HepG2 (cell line): Measurements from ENCODE around the gene RGP1. TPM values are rescaled to one million over a fixed set of nuclear protein-coding genes. Genes with fewer than 3 reads are reported as not detected.

ENCODE experiments used
- FOSL1 ChIP-seq: sonication (generic); formaldehyde crosslinking; IDR thresholded peaks from 2 replicates; pipeline ENCODE4 v1.9.0; 2021; ENCODE audit warnings: missing genetic modification reagents, borderline replicate concordance
- GFI1 ChIP-seq: sonication (generic); formaldehyde crosslinking; IDR thresholded peaks from 2 replicates; pipeline ENCODE4 v1.5.0; 2020; ENCODE audit warnings: missing genetic modification reagents, mild to moderate bottlenecking, borderline replicate concordance
- HOXA3 ChIP-seq: sonication (generic); formaldehyde crosslinking; IDR thresholded peaks from 2 replicates; pipeline ENCODE4 v1.5.0; 2020; ENCODE audit warnings: missing genetic modification reagents
- KDM5B ChIP-seq: sonication (generic); formaldehyde crosslinking; IDR thresholded peaks from 2 replicates; pipeline ENCODE4 v1.4.0; 2020; ENCODE audit warnings: missing genetic modification reagents, mild to moderate bottlenecking, borderline replicate concordance
- MTF1 ChIP-seq: sonication (generic); formaldehyde crosslinking; IDR thresholded peaks from 2 replicates; pipeline ENCODE4 v1.5.0; 2020; ENCODE audit warnings: missing genetic modification reagents
- NCOA5 ChIP-seq: sonication (generic); formaldehyde crosslinking; IDR thresholded peaks from 2 replicates; pipeline ENCODE4 v1.4.0; 2020; ENCODE audit warnings: missing genetic modification reagents
- NFRKB ChIP-seq: fragments of 450-650 bp; IDR thresholded peaks from 2 replicates; pipeline ENCODE4 v1.6.1; 2017
- PHF20 ChIP-seq: sonication (generic); formaldehyde crosslinking; IDR thresholded peaks from 2 replicates; pipeline ENCODE4 v1.5.0; 2020; ENCODE audit warnings: mild to moderate bottlenecking, missing genetic modification reagents
- PTBP1 ChIP-seq: fragments of 200-400 bp; formaldehyde crosslinking; IDR thresholded peaks from 2 replicates; pipeline ENCODE4 v1.6.1; 2018; ENCODE audit warnings: low read length, low read depth; ENCODE audit not compliant: poor library complexity, severe bottlenecking
- REL ChIP-seq: sonication (generic); formaldehyde crosslinking; conservative IDR thresholded peaks from 2 replicates; pipeline ENCODE4 v1.8.0; 2022; ENCODE audit warnings: mild to moderate bottlenecking, missing genetic modification reagents, moderate library complexity
- RFXAP ChIP-seq: sonication (generic); formaldehyde crosslinking; IDR thresholded peaks from 2 replicates; pipeline ENCODE4 v1.4.0; 2020; ENCODE audit warnings: missing genetic modification reagents, borderline replicate concordance
- RORA ChIP-seq: sonication (generic); formaldehyde crosslinking; IDR thresholded peaks from 2 replicates; pipeline ENCODE4 v1.5.0; 2020; ENCODE audit warnings: mild to moderate bottlenecking, missing genetic modification reagents, moderate library complexity
- SMARCC2 ChIP-seq: fragments of 450-650 bp; IDR thresholded peaks from 2 replicates; pipeline ENCODE4 v1.6.1; 2017; ENCODE audit warnings: antibody characterized with exemption, mild to moderate bottlenecking
- ZFP36 ChIP-seq: fragments of 150-350 bp; IDR thresholded peaks from 2 replicates; pipeline ENCODE4 v1.6.1; 2018; ENCODE audit warnings: borderline replicate concordance, low read length, low read depth; ENCODE audit not compliant: partially characterized antibody
- ZFP36L1 ChIP-seq: sonication (generic); formaldehyde crosslinking; IDR thresholded peaks from 2 replicates; pipeline ENCODE4 v1.8.0; 2022; ENCODE audit warnings: mild to moderate bottlenecking, missing genetic modification reagents, moderate library complexity
- ZNF251 ChIP-seq: sonication (generic); formaldehyde crosslinking; IDR thresholded peaks from 2 replicates; pipeline ENCODE4 v1.9.0; 2021; ENCODE audit warnings: mild to moderate bottlenecking, missing genetic modification reagents
- ZNF274 ChIP-seq: sonication (generic); formaldehyde crosslinking; IDR thresholded peaks from 2 replicates; pipeline ENCODE4 v1.5.1; 2020; ENCODE audit warnings: mild to moderate bottlenecking, missing genetic modification reagents
- ZNF430 ChIP-seq: sonication (generic); formaldehyde crosslinking; IDR thresholded peaks from 2 replicates; pipeline ENCODE4 v1.9.0; 2021; ENCODE audit warnings: mild to moderate bottlenecking, missing genetic modification reagents
- ZNF451 ChIP-seq: sonication (generic); formaldehyde crosslinking; IDR thresholded peaks from 2 replicates; pipeline ENCODE4 v1.5.0; 2020; ENCODE audit warnings: mild to moderate bottlenecking, missing genetic modification reagents
- ZNF619 ChIP-seq: sonication (generic); formaldehyde crosslinking; IDR thresholded peaks from 2 replicates; pipeline ENCODE4 v1.4.0; 2020; ENCODE audit warnings: mild to moderate bottlenecking, missing genetic modification reagents
- ZNF660 ChIP-seq: sonication (generic); formaldehyde crosslinking; IDR thresholded peaks from 2 replicates; pipeline ENCODE4 v1.5.1; 2020; ENCODE audit warnings: mild to moderate bottlenecking, low read depth, missing genetic modification reagents, borderline replicate concordance
- ZNF775 ChIP-seq: sonication (generic); formaldehyde crosslinking; IDR thresholded peaks from 2 replicates; pipeline ENCODE4 v1.4.0; 2020; ENCODE audit warnings: missing genetic modification reagents, mild to moderate bottlenecking, moderate library complexity, borderline replicate concordance
- ZNF792 ChIP-seq: IDR thresholded peaks from 2 replicates; pipeline ENCODE4 v1.6.1; 2016
- polyA plus RNA-seq, 8 experiments: library from polyadenylated mRNA; depleted of rRNA in 3 of 8; stranded (reverse) in 7 of 8; unstranded in 1 of 8; fragments of >200 nt; fragmentation: Illumina TruSeq in 4 of 8; extraction: Trizol in 4 of 8; gene quantifications; 2 replicates each; pipeline versions ENCODE4 v1.2.1 to v1.2.3, GENCODE V29; 2011 to 2016; ENCODE audit warnings: low read depth in 4 of 8, missing spikeins in 1 of 8, mixed read lengths in 1 of 8; ENCODE audit not compliant: insufficient read depth in 1 of 8
- total RNA-seq, 5 experiments: library from RNA; depleted of rRNA; stranded (reverse); fragments of >200 nt; fragmentation: Illumina TruSeq; extraction: Trizol; gene quantifications; 2 replicates each; pipeline ENCODE4 v1.2.3, GENCODE V29; 2016; ENCODE audit warnings: low read depth in 1 of 5
- TF ChIP-seq, protein P1 (sequence below): sonication (generic); formaldehyde crosslinking; IDR thresholded peaks from 2 replicates; pipeline ENCODE4 v1.4.0; 2020; ENCODE audit warnings: missing genetic modification reagents
- TF ChIP-seq, protein P2 (sequence below): sonication (generic); formaldehyde crosslinking; IDR thresholded peaks from 2 replicates; pipeline ENCODE4 v1.4.0; 2020; ENCODE audit warnings: mild to moderate bottlenecking, missing genetic modification reagents
- TF ChIP-seq, protein P3 (sequence below): sonication (generic); formaldehyde crosslinking; IDR thresholded peaks from 2 replicates; pipeline ENCODE4 v1.5.0; 2020; ENCODE audit warnings: missing genetic modification reagents, mild to moderate bottlenecking, borderline replicate concordance
- TF ChIP-seq, protein P4 (sequence below): sonication (generic); formaldehyde crosslinking; IDR thresholded peaks from 2 replicates; pipeline ENCODE4 v1.4.0; 2020; ENCODE audit warnings: missing genetic modification reagents

RGP1 gene
- total and polyA plus RNA-seq, 2 of the 13 experiments (the other 11 are each of a cell fraction or from before 2014, with no cell fraction given) = 12.7 to 21.0 TPM

DNA sequence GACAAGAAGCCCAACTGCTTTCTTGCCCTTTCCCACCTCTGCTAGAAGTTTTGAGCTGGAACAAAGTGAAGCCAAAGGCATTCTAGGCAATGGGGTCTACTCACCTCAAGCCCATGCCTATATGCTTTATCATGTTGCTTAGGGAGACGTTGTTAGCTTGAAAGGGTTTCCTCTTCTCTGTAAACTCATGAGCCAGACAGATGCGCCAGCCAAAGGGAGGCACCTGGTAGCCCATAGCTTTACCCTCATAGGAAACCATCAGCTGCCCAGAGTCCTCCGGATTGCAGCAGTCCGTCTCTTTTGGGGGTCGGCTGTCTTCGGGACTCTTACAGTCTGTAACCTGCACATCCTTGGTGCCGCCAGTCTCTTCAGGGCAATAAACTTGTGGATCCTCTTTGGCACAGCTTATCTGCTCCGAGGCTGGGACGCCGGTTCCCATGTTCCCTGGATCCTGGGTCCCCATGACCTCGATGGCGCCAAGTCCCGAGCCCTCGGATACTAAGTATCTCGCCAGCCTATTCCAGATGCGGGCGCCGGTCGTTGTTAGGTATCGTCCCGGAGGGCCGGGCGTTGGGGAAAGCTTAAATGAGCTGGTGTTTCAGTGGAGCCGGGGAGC, 737 bp upstream of the RGP1 start (continued):
- TF ChIP-seq SMARCC2 (no peak), ZNF251 (no peak), ZNF619 (CRISPR knock-in tag) (0 out of 2 replicates have a peak, but pooled peaks have one; percentile 30), ZNF451 (CRISPR knock-in tag) (no peak), ZFP36L1 (CRISPR knock-in tag) (no peak), RFXAP (CRISPR knock-in tag) (no peak), ZNF775 (CRISPR knock-in tag) (no peak), ZNF660 (CRISPR knock-in tag) (no peak), ZFP36 (no peak), PTBP1 (no peak), NCOA5 (CRISPR knock-in tag) (no peak), FOSL1 (CRISPR knock-in tag) (no peak), REL (no peak), ZNF430 (no peak), HOXA3 (no peak), PHF20 (CRISPR knock-in tag) (no peak), NFRKB (no peak), ZNF792 (no peak), KDM5B (peak; percentile 17; the same call in 1 of the 2 replicates), MTF1 (0 out of 2 replicates have a peak, but pooled peaks have one; percentile 43), ZNF274 (CRISPR knock-in tag) (no peak), RORA (CRISPR knock-in tag) (no peak), GFI1 (CRISPR knock-in tag) (no peak)
- TF ChIP-seq, protein P1, sequence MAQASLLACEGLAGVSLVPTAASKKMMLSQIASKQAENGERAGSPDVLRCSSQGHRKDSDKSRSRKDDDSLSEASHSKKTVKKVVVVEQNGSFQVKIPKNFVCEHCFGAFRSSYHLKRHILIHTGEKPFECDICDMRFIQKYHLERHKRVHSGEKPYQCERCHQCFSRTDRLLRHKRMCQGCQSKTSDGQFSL (CRISPR knock-in tag) = no peak
- TF ChIP-seq, protein P2, sequence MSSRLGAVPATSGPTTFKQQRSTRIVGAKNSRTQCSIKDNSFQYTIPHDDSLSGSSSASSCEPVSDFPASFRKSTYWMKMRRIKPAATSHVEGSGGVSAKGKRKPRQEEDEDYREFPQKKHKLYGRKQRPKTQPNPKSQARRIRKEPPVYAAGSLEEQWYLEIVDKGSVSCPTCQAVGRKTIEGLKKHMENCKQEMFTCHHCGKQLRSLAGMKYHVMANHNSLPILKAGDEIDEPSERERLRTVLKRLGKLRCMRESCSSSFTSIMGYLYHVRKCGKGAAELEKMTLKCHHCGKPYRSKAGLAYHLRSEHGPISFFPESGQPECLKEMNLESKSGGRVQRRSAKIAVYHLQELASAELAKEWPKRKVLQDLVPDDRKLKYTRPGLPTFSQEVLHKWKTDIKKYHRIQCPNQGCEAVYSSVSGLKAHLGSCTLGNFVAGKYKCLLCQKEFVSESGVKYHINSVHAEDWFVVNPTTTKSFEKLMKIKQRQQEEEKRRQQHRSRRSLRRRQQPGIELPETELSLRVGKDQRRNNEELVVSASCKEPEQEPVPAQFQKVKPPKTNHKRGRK (CRISPR knock-in tag) = no peak
- TF ChIP-seq, protein P3, sequence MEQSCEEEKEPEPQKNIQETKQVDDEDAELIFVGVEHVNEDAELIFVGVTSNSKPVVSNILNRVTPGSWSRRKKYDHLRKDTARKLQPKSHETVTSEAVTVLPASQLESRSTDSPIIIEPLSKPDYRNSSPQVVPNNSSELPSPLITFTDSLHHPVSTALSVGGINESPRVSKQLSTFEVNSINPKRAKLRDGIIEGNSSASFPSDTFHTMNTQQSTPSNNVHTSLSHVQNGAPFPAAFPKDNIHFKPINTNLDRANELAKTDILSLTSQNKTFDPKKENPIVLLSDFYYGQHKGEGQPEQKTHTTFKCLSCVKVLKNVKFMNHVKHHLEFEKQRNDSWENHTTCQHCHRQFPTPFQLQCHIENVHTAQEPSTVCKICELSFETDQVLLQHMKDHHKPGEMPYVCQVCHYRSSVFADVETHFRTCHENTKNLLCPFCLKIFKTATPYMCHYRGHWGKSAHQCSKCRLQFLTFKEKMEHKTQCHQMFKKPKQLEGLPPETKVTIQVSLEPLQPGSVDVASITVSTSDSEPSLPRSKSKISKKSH (CRISPR knock-in tag) = no peak
- TF ChIP-seq, protein P4, sequence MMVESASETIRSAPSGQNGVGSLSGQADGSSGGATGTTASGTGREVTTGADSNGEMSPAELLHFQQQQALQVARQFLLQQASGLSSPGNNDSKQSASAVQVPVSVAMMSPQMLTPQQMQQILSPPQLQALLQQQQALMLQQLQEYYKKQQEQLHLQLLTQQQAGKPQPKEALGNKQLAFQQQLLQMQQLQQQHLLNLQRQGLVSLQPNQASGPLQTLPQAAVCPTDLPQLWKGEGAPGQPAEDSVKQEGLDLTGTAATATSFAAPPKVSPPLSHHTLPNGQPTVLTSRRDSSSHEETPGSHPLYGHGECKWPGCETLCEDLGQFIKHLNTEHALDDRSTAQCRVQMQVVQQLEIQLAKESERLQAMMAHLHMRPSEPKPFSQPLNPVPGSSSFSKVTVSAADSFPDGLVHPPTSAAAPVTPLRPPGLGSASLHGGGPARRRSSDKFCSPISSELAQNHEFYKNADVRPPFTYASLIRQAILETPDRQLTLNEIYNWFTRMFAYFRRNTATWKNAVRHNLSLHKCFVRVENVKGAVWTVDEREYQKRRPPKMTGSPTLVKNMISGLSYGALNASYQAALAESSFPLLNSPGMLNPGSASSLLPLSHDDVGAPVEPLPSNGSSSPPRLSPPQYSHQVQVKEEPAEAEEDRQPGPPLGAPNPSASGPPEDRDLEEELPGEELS (CRISPR knock-in tag) = no peak
